ENCODE results near the gene TNP2.

- TF ChIP-seq CTCF (IDR thresholded peaks at IDR 0.05), result no peak
- no peak for TF ChIP-seq ZFX (IDR thresholded peaks at IDR 0.05; ENCODE audit: borderline replicate concordance)
Measured at GRCh38 chr16:11235703-11235991, 33.5 kb downstream of the TNP2 start.

Data from 22Rv1 (cell line).